ENCODE measurements around the gene CT45A1.
"Not testable (repeated sequence)": the region's sequence is repeated elsewhere in the genome, so short reads cannot be mapped to it uniquely, and the experiment has no call there.

Gene CT45A1

GRCh38 chrX:135707880-135708279, 5.6 kb upstream of the CT45A1 start:
- no peaks in the 10 kb centered on the region for H3K27me3 ChIP-seq
- no peaks in the 10 kb centered on the region for H3K36me3 ChIP-seq
- no peak overlapping the region for H3K27ac ChIP-seq
- H3K4me3 ChIP-seq (ENCODE audit: low read depth in 1 of 2, low read length in 1 of 2): no peak overlapping the region
- no peaks in the 10 kb centered on the region for H3K4me1 ChIP-seq (ENCODE audit: control insufficient read depth in 1 of 2, insufficient read depth in 1 of 2, low read depth in 1 of 2, low read length in 1 of 2)
- no peak for TF ChIP-seq CTCF (IDR thresholded peaks at IDR 0.05)
- H3K9me3 ChIP-seq: no peaks in the 10 kb centered on the region

GRCh38 chrX:135713795-135714194, 356 bp downstream of the CT45A1 start:
- Histone ChIP-seq H3K9me3 (no peaks in the 10 kb centered on the region), H3K27me3 (no peaks in the 10 kb centered on the region), H3K27ac (no peak overlapping the region), H3K4me1 (ENCODE audit: control insufficient read depth in 1 of 2, insufficient read depth in 1 of 2, low read depth in 1 of 2, low read length in 1 of 2) (no peaks in the 10 kb centered on the region), H3K4me3 (ENCODE audit: low read depth in 1 of 2, low read length in 1 of 2) (no peak overlapping the region), H3K36me3 (no peaks in the 10 kb centered on the region)
- TF ChIP-seq CTCF (IDR thresholded peaks at IDR 0.05): no peak

- not testable (repeated sequence) for H3K27me3 ChIP-seq; H3K4me1 ChIP-seq (ENCODE audit: control insufficient read depth in 1 of 2, insufficient read depth in 1 of 2, low read depth in 1 of 2, low read length in 1 of 2); H3K4me3 ChIP-seq (ENCODE audit: low read depth in 1 of 2, low read length in 1 of 2); H3K9me3 ChIP-seq; H3K27ac ChIP-seq; H3K36me3 ChIP-seq
Observed at GRCh38 chrX:135734666-135735065, 21.2 kb downstream of the CT45A1 start.

- Histone ChIP-seq H3K4me3 (ENCODE audit: low read depth in 1 of 2, low read length in 1 of 2) (no peak overlapping the region), H3K27me3 (no peaks in the 10 kb centered on the region), H3K27ac (no peak overlapping the region), H3K36me3 (no peaks in the 10 kb centered on the region), H3K9me3 (no peaks in the 10 kb centered on the region), H3K4me1 (ENCODE audit: control insufficient read depth in 1 of 2, insufficient read depth in 1 of 2, low read depth in 1 of 2, low read length in 1 of 2) (no peaks in the 10 kb centered on the region)
- no peak for TF ChIP-seq CTCF (IDR thresholded peaks at IDR 0.05)
Observed at GRCh38 chrX:135737366-135738071, 24.1 kb downstream of the CT45A1 start.

- H3K4me1 ChIP-seq (ENCODE audit: control insufficient read depth in 1 of 2, insufficient read depth in 1 of 2, low read depth in 1 of 2, low read length in 1 of 2): no peaks in the 10 kb centered on the region
- no peak overlapping the region for H3K27ac ChIP-seq
- H3K36me3 ChIP-seq: no peaks in the 10 kb centered on the region
- TF ChIP-seq CTCF (IDR thresholded peaks at IDR 0.05): no peak
- H3K4me3 ChIP-seq (ENCODE audit: low read depth in 1 of 2, low read length in 1 of 2): no peak overlapping the region
- H3K27me3 ChIP-seq: no peaks in the 10 kb centered on the region
- H3K9me3 ChIP-seq: no peaks in the 10 kb centered on the region
Observed at GRCh38 chrX:135740681-135741149, 27.3 kb downstream of the CT45A1 start.

GRCh38 chrX:135741192-135741715, 27.8 kb downstream of the CT45A1 start:
- TF ChIP-seq CTCF (IDR thresholded peaks at IDR 0.05): no peak
- no peaks in the 10 kb centered on the region for H3K4me1 ChIP-seq (ENCODE audit: control insufficient read depth in 1 of 2, insufficient read depth in 1 of 2, low read depth in 1 of 2, low read length in 1 of 2)
- H3K36me3 ChIP-seq: no peaks in the 10 kb centered on the region
- H3K4me3 ChIP-seq (ENCODE audit: low read depth in 1 of 2, low read length in 1 of 2): no peak overlapping the region
- no peaks in the 10 kb centered on the region for H3K9me3 ChIP-seq
- no peak overlapping the region for H3K27ac ChIP-seq
- H3K27me3 ChIP-seq: no peaks in the 10 kb centered on the region

- not testable (repeated sequence) for H3K27ac ChIP-seq; H3K4me3 ChIP-seq (ENCODE audit: low read depth in 1 of 2, low read length in 1 of 2); H3K9me3 ChIP-seq; H3K4me1 ChIP-seq (ENCODE audit: control insufficient read depth in 1 of 2, insufficient read depth in 1 of 2, low read depth in 1 of 2, low read length in 1 of 2); H3K36me3 ChIP-seq; H3K27me3 ChIP-seq
Observed at GRCh38 chrX:135744739-135745138, 31.3 kb downstream of the CT45A1 start.

GRCh38 chrX:135768091-135768490, 54.7 kb downstream of the CT45A1 start, which contains the start of gene CT45A3:
TSS of gene CT45A3 (minus strand) at chrX:135768191. CDS start at chrX:135764444, 3,747 bp downstream.
- not testable (repeated sequence) for H3K4me3 ChIP-seq (ENCODE audit: low read depth in 1 of 2, low read length in 1 of 2); H3K36me3 ChIP-seq; H3K27me3 ChIP-seq; H3K27ac ChIP-seq; H3K4me1 ChIP-seq (ENCODE audit: control insufficient read depth in 1 of 2, insufficient read depth in 1 of 2, low read depth in 1 of 2, low read length in 1 of 2); H3K9me3 ChIP-seq

Data from neutrophil (primary cell).